Stomach (tissue), 4 donors: Measurements from ENCODE around the gene SEC22C.

Experiments
- CTCF ChIP-seq, 7 experiments: fragments of 450-650 bp in 4 of 7; fragments of 200-600 bp in 3 of 7; sonication (generic) in 3 of 7; IDR thresholded peaks; one replicate each; pipeline ENCODE4 v1.5.1; 2016 to 2019; ENCODE audit warnings: antibody characterized with exemption in 7 of 7, control low read depth in 2 of 7, mild to moderate bottlenecking in 1 of 7
- POLR2A ChIP-seq, 4 donors: fragments of 450-650 bp; IDR thresholded peaks; one replicate each; pipeline ENCODE4 v1.6.1; 2016; ENCODE audit warnings: antibody characterized with exemption in 4 of 4, control low read depth in 2 of 4, mild to moderate bottlenecking in 1 of 4, moderate library complexity in 1 of 4
- POLR2AphosphoS5 ChIP-seq, 3 donors: sonication (generic); formaldehyde crosslinking; IDR thresholded peaks; one replicate each; pipeline ENCODE4 v1.6.1; 2016; ENCODE audit warnings: antibody characterized with exemption in 3 of 3

DNA sequence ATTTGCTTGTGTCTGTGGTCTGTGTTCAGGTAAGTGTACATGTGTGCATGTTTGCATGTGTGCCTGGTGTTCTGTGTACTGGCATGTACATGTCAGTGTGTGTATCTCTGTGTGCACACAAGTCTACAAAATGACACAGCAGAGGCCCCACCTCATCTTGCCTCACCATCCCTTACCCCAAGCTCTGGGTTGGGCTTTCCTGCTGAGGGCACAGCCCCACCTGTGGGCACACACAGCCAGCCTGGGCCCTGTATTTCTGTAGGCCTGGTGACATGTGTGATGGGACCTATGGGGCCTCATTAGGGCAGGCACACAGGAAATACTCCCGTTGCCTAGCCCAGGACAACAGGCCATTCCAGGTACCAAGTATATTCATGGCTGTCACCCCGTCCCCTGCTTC lies 65.8 kb downstream of the SEC22C start:
- TF ChIP-seq CTCF (IDR thresholded peaks at IDR 0.05) = no peak
- no peak for TF ChIP-seq POLR2AphosphoS5 (IDR thresholded peaks at IDR 0.05)
- TF ChIP-seq POLR2A (IDR thresholded peaks at IDR 0.05) = no peak
